Measurements from ENCODE around the gene MAP3K3.

DNA sequence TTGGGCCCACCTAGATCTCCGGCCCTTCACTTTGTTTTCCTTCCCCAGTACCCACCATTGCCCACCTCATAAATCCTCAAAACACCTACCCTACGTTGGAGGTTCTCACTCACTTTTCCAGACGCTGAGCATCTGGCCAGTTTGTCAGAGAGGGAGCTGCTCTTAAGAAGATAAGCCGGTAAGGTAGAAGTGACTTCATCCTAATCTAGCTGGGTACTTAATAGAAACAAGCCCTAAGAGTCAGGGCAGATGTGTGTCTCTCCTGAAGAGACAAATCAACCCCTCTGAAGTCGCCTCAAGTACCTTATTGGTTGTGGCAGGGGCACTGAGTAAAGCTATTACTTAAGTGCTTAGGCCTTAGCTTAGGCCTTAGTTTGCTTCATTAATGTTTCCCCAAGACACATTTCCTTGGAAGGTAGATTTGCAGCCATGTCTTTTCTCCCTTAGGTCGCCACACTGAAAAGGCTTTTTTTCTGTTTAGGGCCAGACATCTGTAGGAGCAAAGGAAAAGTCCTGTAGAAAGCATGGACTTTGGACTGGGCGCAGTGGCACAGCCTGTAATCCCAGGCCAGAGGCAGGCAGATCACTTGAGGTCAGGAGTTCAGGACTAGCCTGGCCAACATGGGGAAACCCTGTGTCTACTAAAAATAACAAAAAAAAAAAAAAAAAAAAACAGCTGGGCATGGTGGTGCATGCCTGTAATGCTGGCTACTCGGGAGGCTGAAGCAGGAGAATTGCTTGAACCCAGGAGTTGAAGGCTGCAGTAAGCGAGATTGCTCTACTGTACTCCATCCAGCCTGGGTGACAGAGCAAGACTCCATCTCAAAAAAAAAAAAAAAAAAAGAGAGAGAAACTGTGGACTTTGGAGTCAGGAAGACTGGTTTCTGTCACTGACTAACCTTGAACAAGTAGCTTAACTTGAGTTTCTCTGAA, 20.5 kb upstream of the MAP3K3 start:
- TF ChIP-seq EP300 (IDR thresholded peaks at IDR 0.05), result no peak
- TF ChIP-seq, protein P1, sequence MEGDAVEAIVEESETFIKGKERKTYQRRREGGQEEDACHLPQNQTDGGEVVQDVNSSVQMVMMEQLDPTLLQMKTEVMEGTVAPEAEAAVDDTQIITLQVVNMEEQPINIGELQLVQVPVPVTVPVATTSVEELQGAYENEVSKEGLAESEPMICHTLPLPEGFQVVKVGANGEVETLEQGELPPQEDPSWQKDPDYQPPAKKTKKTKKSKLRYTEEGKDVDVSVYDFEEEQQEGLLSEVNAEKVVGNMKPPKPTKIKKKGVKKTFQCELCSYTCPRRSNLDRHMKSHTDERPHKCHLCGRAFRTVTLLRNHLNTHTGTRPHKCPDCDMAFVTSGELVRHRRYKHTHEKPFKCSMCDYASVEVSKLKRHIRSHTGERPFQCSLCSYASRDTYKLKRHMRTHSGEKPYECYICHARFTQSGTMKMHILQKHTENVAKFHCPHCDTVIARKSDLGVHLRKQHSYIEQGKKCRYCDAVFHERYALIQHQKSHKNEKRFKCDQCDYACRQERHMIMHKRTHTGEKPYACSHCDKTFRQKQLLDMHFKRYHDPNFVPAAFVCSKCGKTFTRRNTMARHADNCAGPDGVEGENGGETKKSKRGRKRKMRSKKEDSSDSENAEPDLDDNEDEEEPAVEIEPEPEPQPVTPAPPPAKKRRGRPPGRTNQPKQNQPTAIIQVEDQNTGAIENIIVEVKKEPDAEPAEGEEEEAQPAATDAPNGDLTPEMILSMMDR (IDR thresholded peaks at IDR 0.05), result no peak

Measured in tibial nerve (tissue), 4 donors.